Thyroid gland (tissue), 4 donors: ENCODE results near the gene SH3BGRL. TPM values are rescaled to one million over a fixed set of nuclear protein-coding genes. Genes with fewer than 3 reads are reported as not detected.

Experiments used
- DNase-seq, 2 donors: peaks; one replicate each; pipeline ENCODE4 v3.0.0-alpha.2; 2019
- H3K27ac ChIP-seq, 3 donors: fragments of 200-600 bp; sonication (generic); 1 replicate in 2 of 3; 2 replicates in 1 of 3; pipeline ENCODE4 v1.5.1; 2016 to 2019; ENCODE audit warnings: mild to moderate bottlenecking in 1 of 3, moderate library complexity in 1 of 3
- H3K27me3 ChIP-seq: fragments of 200-600 bp; sonication (generic); one replicate; pipeline ENCODE4 v1.5.1; 2019
- H3K36me3 ChIP-seq, 2 donors: fragments of 200-600 bp; sonication (generic); one replicate each; pipeline ENCODE4 v1.5.1; 2016 to 2019
- H3K4me1 ChIP-seq, 2 donors: fragments of 200-600 bp; sonication (generic); one replicate each; pipeline ENCODE4 v1.5.1; 2017 to 2019
- H3K4me3 ChIP-seq, 3 donors: fragments of 200-600 bp; sonication (generic); replicated peaks in 1 of 3; 1 replicate in 2 of 3; 2 replicates in 1 of 3; pipeline ENCODE4 v1.5.1; 2016; ENCODE audit warnings: mild to moderate bottlenecking in 1 of 3
- H3K9me3 ChIP-seq: fragments of 200-600 bp; sonication (generic); one replicate; pipeline ENCODE4 v1.5.1; 2017
- CTCF ChIP-seq, 6 experiments: fragments of 200-600 bp in 3 of 6; fragments of 450-650 bp in 3 of 6; sonication (generic) in 3 of 6; IDR thresholded peaks; one replicate each; pipeline ENCODE4 v1.5.1; 2016 to 2019; ENCODE audit warnings: antibody characterized with exemption in 6 of 6, mild to moderate bottlenecking in 2 of 6, inconsistent platforms in 1 of 6, moderate library complexity in 1 of 6
- POLR2A ChIP-seq, 2 donors: fragments of 450-650 bp; IDR thresholded peaks; one replicate each; pipeline ENCODE4 v1.6.1; 2017; ENCODE audit warnings: antibody characterized with exemption in 2 of 2, mild to moderate bottlenecking in 2 of 2, moderate library complexity in 1 of 2
- WGBS, 2 donors: methylation state at CpG; one replicate each; pipeline ENCODE4 v1.1.5; 2017; 5-methylcytosine and 5-hydroxymethylcytosine counted together
- intact Hi-C: fragments of 100-400 bp; cut with DNase I; formaldehyde crosslinking; loops from one replicate; pipeline ENCODE4 v1.15.1; 2023
- total RNA-seq, 4 donors: library from RNA; depleted of rRNA; stranded (reverse); fragments of >200 nt; gene quantifications; one replicate each; pipeline ENCODE4 v1.2.3, GENCODE V29; 2016

SH3BGRL gene
- total RNA-seq, 4 donors from 2014 or later = 104 to 150 (median 123) TPM

- Histone ChIP-seq H3K36me3 (no peaks in the 10 kb centered on the region), H3K4me3 (no peak overlapping the region), H3K27ac (no peak overlapping the region), H3K9me3 (no peaks in the 10 kb centered on the region), H3K27me3 (no peaks in the 10 kb centered on the region), H3K4me1 (peaks cover 0 to 5% of the 10 kb centered on the region in 2 donors)
- TF ChIP-seq CTCF (IDR thresholded peaks at IDR 0.05) = no peak
- intact Hi-C loops = no loop called here
- no peak for DNase-seq
- 86 to 92% methylated on average over 2 of the region's 2 CpGs for WGBS, 2 donors
These were observed 61.2 kb downstream of the SH3BGRL start for GRCh38 chrX:81263059-81263458.

- DNase-seq = no peak
- 82 to 87% methylated on average over 2 of the region's 2 CpGs for WGBS, 2 donors
- intact Hi-C loops = no loop called here
- Histone ChIP-seq H3K27ac (no peak overlapping the region), H3K36me3 (peaks cover 0 to 2% of the 10 kb centered on the region in 2 donors), H3K27me3 (no peaks in the 10 kb centered on the region), H3K4me1 (no peaks in the 10 kb centered on the region), H3K9me3 (no peaks in the 10 kb centered on the region), H3K4me3 (no peak overlapping the region)
- TF ChIP-seq POLR2A (IDR thresholded peaks at IDR 0.05) = no peak
- no peak for TF ChIP-seq CTCF (IDR thresholded peaks at IDR 0.05)
These were observed 76.7 kb downstream of the SH3BGRL start for GRCh38 chrX:81278616-81279015.

GRCh38 chrX:81280148-81280547, 78.2 kb downstream of the SH3BGRL start:
- no peak overlapping the region for H3K27ac ChIP-seq
- no peak for DNase-seq
- H3K36me3 ChIP-seq = peaks cover 0 to 2% of the 10 kb centered on the region in 2 donors
- TF ChIP-seq CTCF (IDR thresholded peaks at IDR 0.05) (no peak), POLR2A (IDR thresholded peaks at IDR 0.05) (no peak)
- H3K4me1 ChIP-seq = no peaks in the 10 kb centered on the region
- H3K4me3 ChIP-seq = no peak overlapping the region
- intact Hi-C loops = no loop called here
- H3K9me3 ChIP-seq = no peaks in the 10 kb centered on the region
- 91 to 93% methylated on average over 4 to 8 of the region's 8 CpGs for WGBS, 2 donors
- no peaks in the 10 kb centered on the region for H3K27me3 ChIP-seq

GRCh38 chrX:81286075-81286474, 84.2 kb downstream of the SH3BGRL start:
- Histone ChIP-seq H3K9me3 (no peaks in the 10 kb centered on the region), H3K4me1 (no peaks in the 10 kb centered on the region), H3K27me3 (no peaks in the 10 kb centered on the region), H3K36me3 (no peaks in the 10 kb centered on the region), H3K27ac (no peak overlapping the region), H3K4me3 (no peak overlapping the region)
- 91 to 94% methylated on average over 3 of the region's 3 CpGs for WGBS, 2 donors
- TF ChIP-seq POLR2A (IDR thresholded peaks at IDR 0.05) = no peak
- TF ChIP-seq CTCF (IDR thresholded peaks at IDR 0.05) = no peak
- intact Hi-C loops = no loop called here
- DNase-seq = no peak

- no peak overlapping the region for H3K27ac ChIP-seq
- intact Hi-C loops = no loop called here
- no peaks in the 10 kb centered on the region for H3K36me3 ChIP-seq
- WGBS, 2 donors = 90 to 93% methylated on average over 1 of the region's 1 CpG
- no peak overlapping the region for H3K4me3 ChIP-seq
- no peak for DNase-seq
- no peaks in the 10 kb centered on the region for H3K9me3 ChIP-seq
- TF ChIP-seq POLR2A (IDR thresholded peaks at IDR 0.05) (no peak), CTCF (IDR thresholded peaks at IDR 0.05) (no peak)
- no peaks in the 10 kb centered on the region for H3K27me3 ChIP-seq
- no peaks in the 10 kb centered on the region for H3K4me1 ChIP-seq
These were observed 84.7 kb downstream of the SH3BGRL start for GRCh38 chrX:81286608-81287007.
